CD4-positive, alpha-beta T cell (primary cell): ENCODE results near the gene DUSP11. TPM values are rescaled to one million over a fixed set of nuclear protein-coding genes. Genes with fewer than 3 reads are reported as not detected.

ENCODE experiments used
- ATAC-seq: fragments of 200-7000 bp; cut with Tn5 transposase; one replicate; pipeline ENCODE4 v1.10.0; 2022; ENCODE audit warnings: mild to moderate bottlenecking; ENCODE audit not compliant: poor library complexity
- CTCF ChIA-PET: fragments of 350-600 bp; sonication (Branson Sonifier 250); formaldehyde crosslinking; loops from one replicate; lab custom pipeline; 2021; ENCODE audit warnings: antibody characterized with exemption, inconsistent platforms; lab: Charles Lee
- POLR2A ChIA-PET: fragments of 350-600 bp; sonication (Branson Sonifier 250); formaldehyde crosslinking; loops from one replicate; lab custom pipeline; 2021; ENCODE audit warnings: antibody characterized with exemption, inconsistent platforms; lab: Charles Lee
- DNase-seq, 14 experiments: peaks; one replicate each; pipeline ENCODE4 v3.0.0-alpha.2; 2013 to 2020; ENCODE audit warnings: mixed read lengths in 2 of 14
- H3K27ac ChIP-seq, 2 donors: one replicate each; pipeline versions ENCODE4 v1.5.1 to v1.7.0; 2013; ENCODE audit warnings: low read length in 2 of 2, low read depth in 1 of 2, mild to moderate bottlenecking in 1 of 2
- H3K27me3 ChIP-seq, 2 experiments: 1 replicate in 1 of 2; 2 replicates in 1 of 2; pipeline versions ENCODE4 v1.6.1 to v1.7.0; 2013; ENCODE audit warnings: low read length in 2 of 2, control low read depth in 1 of 2, mild to moderate bottlenecking in 1 of 2, moderate library complexity in 1 of 2; ENCODE audit not compliant: insufficient read depth in 2 of 2, control insufficient read depth in 1 of 2
- H3K36me3 ChIP-seq: one replicate; pipeline ENCODE4 v1.6.1; 2013; ENCODE audit warnings: low read length, control low read depth; ENCODE audit not compliant: insufficient read depth
- H3K4me1 ChIP-seq: one replicate; pipeline ENCODE4 v1.6.1; 2013; ENCODE audit warnings: low read length, control low read depth; ENCODE audit not compliant: insufficient read depth
- H3K4me3 ChIP-seq: one replicate; pipeline ENCODE4 v1.5.1; 2013; ENCODE audit warnings: mild to moderate bottlenecking, low read length, moderate library complexity
- H3K9me3 ChIP-seq, 2 experiments: 1 replicate in 1 of 2; 2 replicates in 1 of 2; pipeline versions ENCODE4 v1.6.1 to v1.7.0; 2013; ENCODE audit warnings: low read length in 2 of 2, mild to moderate bottlenecking in 2 of 2, control low read depth in 1 of 2, moderate library complexity in 1 of 2; ENCODE audit not compliant: control insufficient read depth in 1 of 2, insufficient read depth in 1 of 2
- H3K27ac Mint-ChIP-seq: one replicate; pipeline ENCODE4 v1.8.0; 2020; ENCODE audit warnings: mixed read lengths
- H3K27me3 Mint-ChIP-seq: one replicate; pipeline ENCODE4 v1.8.0; 2021; ENCODE audit warnings: mixed read lengths
- H3K36me3 Mint-ChIP-seq: one replicate; pipeline ENCODE4 v1.8.0; 2021; ENCODE audit warnings: low read depth, mixed read lengths
- H3K4me1 Mint-ChIP-seq: one replicate; pipeline ENCODE4 v1.8.0; 2021; ENCODE audit warnings: low read depth, mixed read lengths
- H3K4me3 Mint-ChIP-seq: one replicate; pipeline ENCODE4 v1.8.0; 2020; ENCODE audit warnings: mild to moderate bottlenecking, mixed read lengths
- H3K9me3 Mint-ChIP-seq: one replicate; pipeline ENCODE4 v1.8.0; 2020; ENCODE audit warnings: mixed read lengths
- CTCF ChIP-seq: fragments of 200-600 bp; IDR thresholded peaks from one replicate; pipeline ENCODE4 v1.8.0; 2022; ENCODE audit warnings: antibody characterized with exemption, mild to moderate bottlenecking
- intact Hi-C, 2 experiments: fragments of 100-400 bp; cut with DNase I in 1 of 2; cut with micrococcal nuclease in 1 of 2; formaldehyde crosslinking; loops; one replicate each; pipeline versions ENCODE4 v1.15.1 to v1.9.0; 2023 to 2025; cut with DNase I, micrococcal nuclease
- total RNA-seq, 174 experiments: library from RNA in 2 of 174; stranded (reverse) in 2 of 174; gene quantifications; one replicate each; pipeline ENCODE4 v1.2.3 and lab custom pipeline; 2021 to 2026

Gene DUSP11
- total RNA-seq, 2 experiments from 2014 or later: 57.1 to 61.5 TPM

GRCh38 chr2:73825408-73825807 lies 45.5 kb upstream of the DUSP11 start:
- Histone ChIP-seq H3K27ac (no peak overlapping the region), H3K4me3 (no peak overlapping the region), H3K4me1 (peaks cover 19% of the 10 kb centered on the region), H3K27me3 (no peaks in the 10 kb centered on the region), H3K9me3 (no peaks in the 10 kb centered on the region), H3K36me3 (no peaks in the 10 kb centered on the region)
- DNase-seq: no peak
- Mint-ChIP-seq H3K4me1 (peaks cover 39% of the 10 kb centered on the region), H3K27ac (no peak overlapping the region), H3K36me3 (peaks cover 14% of the 10 kb centered on the region), H3K27me3 (no peaks in the 10 kb centered on the region), H3K4me3 (peak overlapping the region; percentile 75), H3K9me3 (no peaks in the 10 kb centered on the region)
- ATAC-seq: no peak
- intact Hi-C loops: loop anchor here (10.0 kb wide), 9 partner anchors 99 to 829 kb away; partner anchors contain the start of genes BOLA3 (in 2 of the 2), TET3 (in 2 of the 2), DGUOK (in 1 of the 2) and SEMA4F (in 1 of the 2)
- no peak for TF ChIP-seq CTCF
- CTCF ChIA-PET: interaction anchor here (1.6 kb wide), 1 partner anchor 425 kb away, joined by 6 read pairs; no protein-coding TSS in a partner anchor
- POLR2A ChIA-PET: no interaction called here

GRCh38 chr2:73823916-73824523 lies 44.1 kb upstream of the DUSP11 start:
- Histone ChIP-seq H3K27ac (no peak overlapping the region), H3K36me3 (no peaks in the 10 kb centered on the region), H3K9me3 (no peaks in the 10 kb centered on the region), H3K4me1 (peaks cover 9% of the 10 kb centered on the region), H3K4me3 (no peak overlapping the region), H3K27me3 (no peaks in the 10 kb centered on the region)
- DNase-seq (peak in 8 of 14 experiments; percentile 8 to 85 (median 39)), ATAC-seq (no peak)
- Mint-ChIP-seq H3K27ac (no peak overlapping the region), H3K36me3 (no peaks in the 10 kb centered on the region), H3K4me1 (peaks cover 26% of the 10 kb centered on the region), H3K27me3 (peaks cover 2% of the 10 kb centered on the region), H3K4me3 (peak overlapping the region; percentile 40), H3K9me3 (no peaks in the 10 kb centered on the region)
- peak; percentile 95 for TF ChIP-seq CTCF
- intact Hi-C loops: loop anchor here (1.0 to 10.0 kb wide), 11 partner anchors 101 to 831 kb away; partner anchors contain the start of genes BOLA3 (in 2 of the 2), TET3 (in 2 of the 2), DGUOK (in 1 of the 2) and SEMA4F (in 1 of the 2)
- ChIA-PET POLR2A (interaction anchor here (0.8 to 1.7 kb wide), 8 partner anchors 41 to 706 kb away, joined by 3 to 5 read pairs (median 4); partner anchors contain the start of genes HTRA2 and WBP1), CTCF (interaction anchor here (0.7 to 2.3 kb wide), 23 partner anchors 10 to 631 kb away, joined by 3 to 16 read pairs (median 4); partner anchors contain the start of genes BOLA3, INO80B, MOB1A and MTHFD2)

- Histone ChIP-seq H3K4me1 (peaks cover 8% of the 10 kb centered on the region), H3K27me3 (no peaks in the 10 kb centered on the region), H3K36me3 (no peaks in the 10 kb centered on the region), H3K4me3 (no peak overlapping the region), H3K27ac (no peak overlapping the region), H3K9me3 (no peaks in the 10 kb centered on the region)
- Mint-ChIP-seq H3K36me3 (no peaks in the 10 kb centered on the region), H3K4me1 (peaks cover 21% of the 10 kb centered on the region), H3K27me3 (peaks cover 5% of the 10 kb centered on the region), H3K9me3 (no peaks in the 10 kb centered on the region), H3K27ac (no peak overlapping the region), H3K4me3 (no peak overlapping the region)
- DNase-seq: no peak
- no peak for ATAC-seq
- POLR2A ChIA-PET: interaction anchor here (0.8 to 1.7 kb wide), 5 partner anchors 42 to 707 kb away, joined by 3 to 5 read pairs (median 4); partner anchors contain the start of gene HTRA2
- intact Hi-C loops: loop anchor here (10.0 kb wide), 9 partner anchors 101 to 831 kb away; partner anchors contain the start of genes BOLA3 (in 2 of the 2), TET3 (in 2 of the 2), DGUOK (in 1 of the 2) and SEMA4F (in 1 of the 2)
- no peak for TF ChIP-seq CTCF
- CTCF ChIA-PET: interaction anchor here (0.7 to 2.3 kb wide), 16 partner anchors 11 to 631 kb away, joined by 3 to 16 read pairs (median 4); partner anchors contain the start of genes BOLA3, INO80B, MOB1A and MTHFD2
Measured at GRCh38 chr2:73823416-73823815, 43.5 kb upstream of the DUSP11 start.
